RWPE1 (cell line): ENCODE measurements around the gene KCNN3.

Experiments used
- CTCF ChIA-PET: fragments of 350-600 bp; sonication (Branson Sonifier 250); formaldehyde crosslinking; extraction: SDS; loops from one replicate; lab custom pipeline; 2021; lab: Yijun Ruan, JAX
- POLR2A ChIA-PET: fragments of 400-600 bp; formaldehyde crosslinking; extraction: SDS; loops from one replicate; lab custom pipeline; 2020; ENCODE audit warnings: antibody characterized with exemption; ENCODE audit not compliant: low non-redundant PET; lab: Yijun Ruan, JAX
- DNase-seq: peaks from one replicate; pipeline ENCODE4 v3.0.0; 2012; ENCODE audit warnings: low spot score
- H3K27ac ChIP-seq: fragments of 450-650 bp; 2 replicates; pipeline ENCODE4 v1.5.1; 2017
- TF ChIP-seq, protein P1 (sequence below): fragments of 450-650 bp; conservative IDR thresholded peaks from 2 replicates; pipeline ENCODE4 v1.5.1; 2017; ENCODE audit warnings: low read depth, mild to moderate bottlenecking

The KCNN3 gene

DNA sequence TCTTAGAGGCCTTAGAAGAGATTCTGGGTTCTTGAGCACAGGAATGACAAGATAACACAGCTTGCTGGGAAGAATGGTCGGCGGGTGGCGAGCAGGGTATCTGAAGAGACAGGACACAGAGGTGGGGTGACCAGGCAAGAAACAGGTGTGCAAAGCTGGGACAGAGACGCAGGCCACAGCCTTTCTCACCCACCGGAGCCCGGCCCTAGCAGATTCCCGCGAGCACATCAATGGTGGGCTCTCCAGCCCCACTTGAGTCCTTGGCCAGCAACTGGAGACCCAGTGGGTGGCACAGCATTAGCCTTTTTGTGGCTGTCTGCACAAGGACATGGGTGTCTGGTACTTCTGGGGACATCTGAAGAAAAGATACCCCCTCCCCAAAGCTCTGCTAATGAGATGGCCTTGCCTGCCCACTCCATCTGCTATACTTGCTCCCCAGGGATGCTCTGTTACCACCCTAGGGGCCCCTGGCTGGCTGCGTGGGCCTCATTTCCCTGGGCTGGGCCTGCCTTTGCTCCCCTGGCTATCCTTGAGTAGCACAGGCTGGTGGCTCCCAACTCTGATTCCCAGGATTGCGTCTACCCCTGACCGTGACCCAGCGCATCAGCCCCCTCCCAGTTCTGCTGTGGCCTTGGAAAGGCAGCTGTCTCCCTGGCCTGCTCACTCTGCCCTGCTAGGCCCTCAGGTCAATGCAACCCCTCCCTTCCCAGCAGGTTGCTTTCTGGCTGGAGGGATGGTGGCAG, 134.8 kb downstream of the KCNN3 start:
- ChIA-PET CTCF (interaction anchor here (0.7 kb wide), 1 partner anchor 123 kb away, joined by 3 read pairs; no protein-coding TSS in a partner anchor), POLR2A (no interaction called here)
- H3K27ac ChIP-seq: no peak overlapping the region
- TF ChIP-seq, protein P1, sequence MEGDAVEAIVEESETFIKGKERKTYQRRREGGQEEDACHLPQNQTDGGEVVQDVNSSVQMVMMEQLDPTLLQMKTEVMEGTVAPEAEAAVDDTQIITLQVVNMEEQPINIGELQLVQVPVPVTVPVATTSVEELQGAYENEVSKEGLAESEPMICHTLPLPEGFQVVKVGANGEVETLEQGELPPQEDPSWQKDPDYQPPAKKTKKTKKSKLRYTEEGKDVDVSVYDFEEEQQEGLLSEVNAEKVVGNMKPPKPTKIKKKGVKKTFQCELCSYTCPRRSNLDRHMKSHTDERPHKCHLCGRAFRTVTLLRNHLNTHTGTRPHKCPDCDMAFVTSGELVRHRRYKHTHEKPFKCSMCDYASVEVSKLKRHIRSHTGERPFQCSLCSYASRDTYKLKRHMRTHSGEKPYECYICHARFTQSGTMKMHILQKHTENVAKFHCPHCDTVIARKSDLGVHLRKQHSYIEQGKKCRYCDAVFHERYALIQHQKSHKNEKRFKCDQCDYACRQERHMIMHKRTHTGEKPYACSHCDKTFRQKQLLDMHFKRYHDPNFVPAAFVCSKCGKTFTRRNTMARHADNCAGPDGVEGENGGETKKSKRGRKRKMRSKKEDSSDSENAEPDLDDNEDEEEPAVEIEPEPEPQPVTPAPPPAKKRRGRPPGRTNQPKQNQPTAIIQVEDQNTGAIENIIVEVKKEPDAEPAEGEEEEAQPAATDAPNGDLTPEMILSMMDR: no peak
- DNase-seq: no peak

DNA sequence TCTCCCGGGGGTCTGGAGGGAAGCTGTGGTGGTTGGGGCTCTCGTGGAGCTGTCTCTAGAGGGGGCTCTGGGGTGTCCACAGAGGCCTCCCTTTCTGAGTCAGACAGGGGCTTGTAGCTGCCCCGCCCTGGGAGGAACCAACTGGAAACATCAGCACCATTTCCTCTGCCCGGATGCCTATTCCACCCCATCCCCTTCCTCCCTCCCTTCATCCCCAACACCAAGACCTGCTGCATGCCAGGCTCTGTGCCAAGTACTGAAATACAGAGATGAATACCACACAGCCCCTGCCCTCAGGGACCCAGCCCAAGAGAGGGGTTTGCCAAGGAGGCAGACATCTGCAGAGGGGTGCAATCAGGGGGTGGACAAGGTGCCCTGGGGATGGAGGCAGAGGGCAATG, 136.5 kb downstream of the KCNN3 start:
- no peak for DNase-seq
- TF ChIP-seq, protein P1: no peak
- CTCF ChIA-PET: no interaction called here
- no peak overlapping the region for H3K27ac ChIP-seq
- POLR2A ChIA-PET: no interaction called here

DNA sequence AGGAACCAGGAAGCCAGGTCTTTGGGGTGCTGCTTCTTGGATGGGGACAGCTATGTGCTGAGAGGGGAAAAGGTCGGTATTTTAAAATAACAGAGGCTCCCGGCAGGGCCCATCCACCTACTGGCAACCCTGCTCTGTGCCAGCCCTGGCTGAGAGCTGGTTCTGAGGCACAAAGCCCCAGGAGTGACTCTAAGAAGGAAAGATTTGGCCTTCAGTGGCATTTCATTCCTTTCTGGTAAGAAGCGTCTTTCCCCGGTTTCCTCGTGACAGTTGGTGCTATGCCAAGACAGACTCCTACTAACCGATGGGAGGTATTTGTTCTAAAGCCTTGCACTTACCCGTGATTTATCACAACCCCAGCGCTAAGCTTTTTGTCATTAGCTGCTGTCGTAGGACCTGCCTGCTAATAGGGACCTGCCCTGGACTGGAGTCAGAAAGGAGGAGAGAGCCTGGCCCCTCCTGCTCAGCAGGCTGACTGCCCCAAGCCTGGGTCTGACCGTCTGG, 139.0 kb downstream of the KCNN3 start:
- TF ChIP-seq, protein P1: no peak
- peak overlapping the region; percentile 54 for H3K27ac ChIP-seq
- ChIA-PET POLR2A (no interaction called here), CTCF (no interaction called here)
- no peak for DNase-seq

DNA sequence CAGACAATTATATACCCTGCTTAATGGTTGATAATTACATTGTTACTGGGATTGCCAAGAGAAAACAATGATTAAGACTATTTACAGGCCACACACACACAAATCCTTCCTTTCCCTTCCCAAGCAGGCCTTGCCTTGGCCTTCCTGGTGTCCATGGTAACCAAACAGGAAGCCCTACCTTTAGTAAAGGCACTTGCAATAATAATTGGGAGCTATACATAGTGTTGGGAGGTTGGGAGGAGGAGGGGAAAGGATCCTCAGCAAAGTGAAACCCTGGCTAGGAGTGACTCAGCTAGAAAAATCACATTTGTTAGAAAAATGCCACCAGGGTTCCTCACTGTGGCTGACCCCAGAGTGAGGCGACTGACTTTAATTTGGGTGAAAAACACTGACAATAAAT, 139.8 kb downstream of the KCNN3 start:
- CTCF ChIA-PET: interaction anchor here (0.9 kb wide), 1 partner anchor 60 kb away, joined by 3 read pairs; no protein-coding TSS in a partner anchor
- TF ChIP-seq, protein P1: no peak
- DNase-seq: peak; percentile 85
- peak overlapping the region; percentile 54; the same call in 1 of the 2 replicates for H3K27ac ChIP-seq
- POLR2A ChIA-PET: no interaction called here

DNA sequence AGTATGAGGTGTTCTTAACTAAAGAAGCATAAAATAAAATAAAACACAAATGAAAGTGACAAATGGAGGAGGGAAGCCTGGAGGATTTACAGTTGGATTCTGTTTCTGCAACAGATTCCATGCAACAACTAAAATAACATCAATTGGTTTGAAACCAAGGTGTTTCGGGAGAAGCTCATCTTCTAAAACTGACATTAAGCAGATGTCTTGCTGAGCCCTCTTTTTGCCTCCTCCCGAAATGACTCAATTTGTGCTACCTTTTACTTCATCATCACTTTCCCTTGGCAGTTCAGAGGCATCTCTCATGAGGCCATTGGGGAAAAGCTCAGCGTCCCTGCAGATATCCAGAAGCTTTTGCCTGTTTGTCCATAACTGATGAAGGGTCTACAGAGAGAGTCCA, 140.5 kb downstream of the KCNN3 start:
- TF ChIP-seq, protein P1: no peak
- no peak for DNase-seq
- H3K27ac ChIP-seq: no peak overlapping the region
- ChIA-PET POLR2A (no interaction called here), CTCF (interaction anchor here (0.6 to 0.9 kb wide), 2 partner anchors 28 to 60 kb away, joined by 3 to 4 read pairs; no protein-coding TSS in a partner anchor)

DNA sequence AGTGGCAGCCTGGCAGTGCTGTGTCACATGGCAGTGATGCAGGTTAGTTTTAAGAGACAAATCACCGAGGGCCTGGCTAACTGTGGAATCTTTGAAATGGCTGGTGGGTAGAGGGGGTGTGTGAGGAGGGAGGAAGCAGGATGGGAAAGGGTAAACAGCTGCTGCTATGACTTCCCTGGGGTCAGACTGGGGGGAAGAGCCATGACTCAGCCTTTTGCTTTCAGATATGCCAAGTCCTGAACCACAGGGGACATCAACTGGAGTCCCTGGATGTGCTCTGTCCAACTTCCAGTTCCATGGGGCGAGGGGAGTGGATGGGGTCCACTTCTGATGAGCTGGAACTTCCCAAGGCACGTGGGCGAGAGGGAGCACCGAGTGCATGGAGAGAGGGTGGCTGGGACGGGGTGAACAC, 141.0 kb downstream of the KCNN3 start:
- TF ChIP-seq, protein P1: no peak
- CTCF ChIA-PET: interaction anchor here (0.6 to 0.8 kb wide), 2 partner anchors 27 to 59 kb away, joined by 3 to 4 read pairs; no protein-coding TSS in a partner anchor
- no peak overlapping the region for H3K27ac ChIP-seq
- POLR2A ChIA-PET: no interaction called here
- no peak for DNase-seq
